Stimulated activated CD4-positive, alpha-beta T cell treated with anti-CD3 and anti-CD28 coated beads, Interleukin-4, amount 100 ng/mL, for 1 hour (primary cell): ENCODE data around the gene NDUFV3.
"Not testable (repeated sequence)": the region's sequence is repeated elsewhere in the genome, so short reads cannot be mapped to it uniquely, and the experiment has no call there.

Experiments used
- DNase-seq: peaks from one replicate; pipeline ENCODE4 v3.0.0-alpha.2; 2020

The NDUFV3 gene

GRCh38 chr21:42937960-42938605 lies 45.0 kb downstream of the NDUFV3 start:
- no peak for DNase-seq

- not testable (repeated sequence) for DNase-seq
These were observed 45.5 kb downstream of the NDUFV3 start for GRCh38 chr21:42938606-42938995.

- no peak for DNase-seq
These were observed 46.7 kb downstream of the NDUFV3 start for GRCh38 chr21:42939582-42940413.

DNA sequence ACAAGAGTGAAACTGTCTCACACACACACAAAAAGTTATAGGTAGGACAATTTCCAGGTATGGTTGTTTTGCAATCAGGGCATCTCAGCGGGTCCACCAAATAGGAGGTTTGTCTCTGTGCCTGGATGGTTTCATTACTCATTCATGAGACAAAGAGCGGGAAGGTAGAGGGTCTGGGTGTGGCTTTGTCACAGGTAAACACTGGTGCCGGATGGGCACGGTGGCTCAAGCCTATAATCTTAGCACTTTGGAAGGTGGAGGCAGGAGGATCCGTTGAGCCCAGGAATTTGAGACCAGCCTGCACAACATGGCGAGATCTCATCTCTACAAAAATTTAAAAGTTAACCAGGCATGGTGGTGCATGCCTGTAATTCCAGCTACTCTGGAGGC lies 48.6 kb downstream of the NDUFV3 start:
- no peak for DNase-seq

- no peak for DNase-seq
These were observed 49.1 kb downstream of the NDUFV3 start for GRCh38 chr21:42942244-42942643.

DNA sequence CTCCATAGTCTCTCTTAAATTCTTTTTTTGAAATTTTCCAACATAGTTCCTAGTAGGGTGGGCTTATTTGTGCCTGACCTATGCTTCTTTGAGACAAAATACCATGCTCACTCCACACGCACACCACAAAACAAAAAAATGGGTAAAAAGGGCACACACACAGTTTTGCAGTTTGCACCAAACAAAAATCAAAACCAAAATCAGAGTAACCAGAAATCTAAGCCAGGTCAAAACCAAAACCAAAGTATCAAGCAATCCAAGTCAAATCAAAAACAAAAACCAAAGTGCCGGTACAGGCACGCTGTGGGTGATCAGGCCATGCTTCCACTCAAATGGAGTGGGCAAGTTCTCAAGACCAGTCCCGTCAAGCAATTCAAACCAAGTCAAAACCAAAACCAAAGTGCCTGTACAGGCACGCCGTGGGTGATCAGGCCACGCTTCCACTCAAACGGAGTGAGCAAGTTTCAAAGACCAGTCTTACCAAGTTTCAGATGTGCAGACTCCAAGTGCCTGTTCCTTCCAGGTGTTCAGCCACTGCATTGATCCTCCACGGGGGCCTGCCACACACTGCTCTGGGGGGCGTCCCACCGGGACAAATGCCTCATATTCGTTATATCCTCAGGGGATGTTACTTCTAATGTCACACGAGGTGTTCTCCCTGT lies 56.1 kb downstream of the NDUFV3 start:
- not testable (repeated sequence) for DNase-seq

- DNase-seq = not testable (repeated sequence)
These were observed 58.1 kb downstream of the NDUFV3 start for GRCh38 chr21:42951193-42951592.

DNA sequence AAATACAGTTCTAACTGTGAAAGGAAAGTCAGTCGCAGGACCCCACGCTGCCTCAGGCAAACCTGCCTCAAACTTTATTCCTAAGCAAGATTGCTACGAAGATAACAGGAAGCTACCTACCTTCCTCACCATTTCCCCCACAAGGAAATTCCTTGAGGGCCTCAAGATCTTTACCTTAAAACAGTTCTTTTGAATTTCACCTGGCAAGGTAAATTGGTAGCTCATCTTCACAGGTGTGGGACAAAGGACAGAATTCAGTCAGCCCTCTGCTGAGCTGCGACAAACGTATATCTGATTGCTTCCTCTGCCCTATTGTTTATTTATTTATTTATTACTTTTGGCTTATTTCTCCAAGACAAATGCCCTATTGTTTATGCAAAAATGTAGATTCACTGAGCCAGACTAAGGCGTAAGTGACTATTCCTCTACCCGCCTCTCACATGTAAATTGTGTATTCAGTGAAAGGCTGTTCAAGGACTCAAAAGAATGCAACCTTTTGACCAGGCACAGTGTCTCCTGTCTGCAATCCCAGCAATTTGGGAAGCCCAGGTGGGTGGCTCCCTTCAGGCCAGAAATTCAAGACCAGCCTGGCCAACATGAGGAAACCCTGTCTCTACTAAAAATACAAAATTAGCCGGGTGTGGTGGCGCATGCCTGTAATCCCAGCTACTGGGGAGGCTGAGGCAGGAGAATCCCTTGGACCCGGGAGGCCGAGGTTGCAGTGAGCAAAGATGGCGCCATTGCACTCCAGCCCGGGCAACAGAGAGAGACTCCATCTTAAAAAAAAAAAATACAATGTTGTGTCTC lies 63.9 kb downstream of the NDUFV3 start:
- no peak for DNase-seq

DNA sequence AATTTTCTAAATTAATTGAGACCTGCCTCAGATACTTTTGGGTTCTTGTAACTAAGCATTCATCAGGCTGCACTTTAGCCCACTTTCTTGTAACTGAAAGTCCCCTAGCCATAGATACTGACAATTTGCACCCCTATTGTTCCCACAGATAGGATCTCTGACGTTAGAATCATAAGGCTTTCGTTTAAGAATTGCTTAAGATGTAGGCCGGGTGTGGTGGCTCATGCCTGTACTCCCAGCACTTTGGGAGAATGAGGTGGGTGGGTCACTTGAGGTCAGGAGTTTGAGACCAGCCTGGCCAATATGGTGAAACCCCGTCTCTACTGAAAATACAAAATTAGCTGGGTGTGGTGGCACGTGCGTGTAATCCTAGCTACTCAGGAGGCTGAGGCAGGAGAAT lies 65.0 kb downstream of the NDUFV3 start:
- DNase-seq = not testable (repeated sequence)

GRCh38 chr21:42959728-42960127 lies 66.6 kb downstream of the NDUFV3 start:
- no peak for DNase-seq

GRCh38 chr21:42962380-42963007 lies 69.4 kb downstream of the NDUFV3 start:
- no peak for DNase-seq
